ENCODE measurements around the gene ZRANB3.

ZRANB3 gene

GRCh38 chr2:135097532-135098231, 433.3 kb downstream of the ZRANB3 start:
- WGBS, 2 donors (ENCODE audit: extremely low coverage in 2 of 2, insufficient read length in 2 of 2, insufficient replicate concordance in 1 of 2) = no CpG with 5 or more reads among the region's 2 CpGs
- no peak overlapping the region for H2BK12ac ChIP-seq (ENCODE audit: low read length)
- H3K36me3 ChIP-seq (replicated peaks in 1 of 2; ENCODE audit: control insufficient read depth in 2 of 2, insufficient read depth in 2 of 2, low read length in 2 of 2) = peaks cover 5 to 37% of the 10 kb centered on the region in 2 donors
- no peak overlapping the region for H3K9ac ChIP-seq (ENCODE audit: low read depth, low read length, poor library complexity)
- H3K4me1 ChIP-seq (ENCODE audit: control insufficient read depth in 2 of 2, insufficient read depth in 1 of 2, low read depth in 1 of 2, low read length in 2 of 2) = no peaks in the 10 kb centered on the region
- DNase-seq (ENCODE audit: low spot score) = no peak
- no peak overlapping the region for H3K14ac ChIP-seq (ENCODE audit: low read length)
- no peaks in the 10 kb centered on the region for H3K9me3 ChIP-seq (replicated peaks in 1 of 2; ENCODE audit: control insufficient read depth in 2 of 2, insufficient read depth in 1 of 2, low read depth in 1 of 2, low read length in 2 of 2)
- no peak overlapping the region for H3K23ac ChIP-seq (ENCODE audit: low read depth, low read length, poor library complexity)
- H2BK120ac ChIP-seq (ENCODE audit: low read depth, low read length) = no peak overlapping the region
- no peak overlapping the region for H3K4me2 ChIP-seq (ENCODE audit: insufficient read depth, low read length, poor library complexity, severe bottlenecking)
- H3K4me3 ChIP-seq (ENCODE audit: low read length in 2 of 2) = no peak overlapping the region
- no peak overlapping the region for H2BK15ac ChIP-seq (ENCODE audit: low read length)
- no peak overlapping the region for H3K27ac ChIP-seq (replicated peaks; ENCODE audit: low read length)
- H4K91ac ChIP-seq (ENCODE audit: low read depth, low read length, poor library complexity) = no peak overlapping the region
- H2BK5ac ChIP-seq (ENCODE audit: low read length) = no peak overlapping the region
- H2AFZ ChIP-seq (ENCODE audit: low read length) = no peak overlapping the region
- no peak overlapping the region for H3K4ac ChIP-seq (ENCODE audit: low read length)
- no peak overlapping the region for H2AK5ac ChIP-seq (ENCODE audit: low read depth, low read length)
- no peak overlapping the region for H3K18ac ChIP-seq (ENCODE audit: low read length)
- no peak overlapping the region for H4K8ac ChIP-seq (ENCODE audit: low read depth, low read length)
- no peaks in the 10 kb centered on the region for H3K27me3 ChIP-seq (ENCODE audit: control insufficient read depth in 3 of 3, insufficient read depth in 3 of 3, low read depth in 1 of 3, low read length in 3 of 3)
- H3K79me1 ChIP-seq (ENCODE audit: low read depth, low read length) = no peaks in the 10 kb centered on the region

DNA sequence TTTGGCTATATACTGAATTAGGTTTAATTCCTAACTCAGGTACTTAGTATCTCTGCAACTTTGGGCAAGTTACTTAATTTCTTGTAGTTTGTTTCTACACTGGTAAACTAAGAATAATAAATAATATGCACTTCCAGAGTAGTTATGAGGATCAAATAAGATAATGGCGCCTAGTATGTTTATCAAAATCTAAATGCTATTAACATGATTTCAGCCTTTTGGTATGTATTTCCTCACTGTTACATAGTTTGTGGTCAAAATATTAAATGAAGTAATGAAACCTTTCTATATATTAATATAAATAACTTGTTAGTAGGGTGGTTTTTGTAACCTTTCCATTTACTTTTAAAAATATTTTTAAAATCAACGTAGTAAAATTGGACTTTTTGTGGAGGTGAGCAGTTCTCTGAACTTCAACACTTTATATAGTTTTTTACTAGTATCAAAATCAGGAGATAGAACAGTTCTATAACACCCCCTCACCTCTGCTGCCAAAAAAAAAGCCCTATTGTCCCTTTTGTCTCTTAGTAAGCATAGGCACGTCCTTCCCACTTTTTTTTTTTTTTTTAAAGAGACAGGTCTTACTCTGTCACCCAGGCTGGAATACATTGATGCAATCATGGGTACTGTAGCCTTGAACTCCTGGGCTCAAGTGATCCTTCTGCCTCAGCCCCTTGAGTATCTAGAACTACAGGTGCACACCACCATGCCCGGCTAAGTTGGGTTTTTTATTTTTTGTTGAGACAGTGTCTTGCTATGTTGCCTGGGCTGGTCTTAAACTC, 434.2 kb downstream of the ZRANB3 start:
- no peak for DNase-seq (ENCODE audit: low spot score)
- Histone ChIP-seq H4K91ac (ENCODE audit: low read depth, low read length, poor library complexity) (no peak overlapping the region), H3K27me3 (ENCODE audit: control insufficient read depth in 3 of 3, insufficient read depth in 3 of 3, low read depth in 1 of 3, low read length in 3 of 3) (no peaks in the 10 kb centered on the region), H3K9ac (ENCODE audit: low read depth, low read length, poor library complexity) (no peak overlapping the region), H3K27ac (replicated peaks; ENCODE audit: low read length) (no peak overlapping the region), H3K18ac (ENCODE audit: low read length) (no peak overlapping the region), H2BK120ac (ENCODE audit: low read depth, low read length) (no peak overlapping the region), H3K4me2 (ENCODE audit: insufficient read depth, low read length, poor library complexity, severe bottlenecking) (no peak overlapping the region), H3K79me1 (ENCODE audit: low read depth, low read length) (no peaks in the 10 kb centered on the region), H2BK12ac (ENCODE audit: low read length) (no peak overlapping the region), H3K4me1 (ENCODE audit: control insufficient read depth in 2 of 2, insufficient read depth in 1 of 2, low read depth in 1 of 2, low read length in 2 of 2) (no peaks in the 10 kb centered on the region), H3K4me3 (ENCODE audit: low read length in 2 of 2) (no peak overlapping the region), H2BK5ac (ENCODE audit: low read length) (no peak overlapping the region), H3K23ac (ENCODE audit: low read depth, low read length, poor library complexity) (no peak overlapping the region), H3K9me3 (replicated peaks in 1 of 2; ENCODE audit: control insufficient read depth in 2 of 2, insufficient read depth in 1 of 2, low read depth in 1 of 2, low read length in 2 of 2) (no peaks in the 10 kb centered on the region), H2AFZ (ENCODE audit: low read length) (no peak overlapping the region), H3K14ac (ENCODE audit: low read length) (no peak overlapping the region), H3K36me3 (replicated peaks in 1 of 2; ENCODE audit: control insufficient read depth in 2 of 2, insufficient read depth in 2 of 2, low read length in 2 of 2) (peaks cover 5 to 39% of the 10 kb centered on the region in 2 donors), H2AK5ac (ENCODE audit: low read depth, low read length) (no peak overlapping the region), H2BK15ac (ENCODE audit: low read length) (no peak overlapping the region), H4K8ac (ENCODE audit: low read depth, low read length) (no peak overlapping the region), H3K4ac (ENCODE audit: low read length) (no peak overlapping the region)
- WGBS, 2 donors (ENCODE audit: extremely low coverage in 2 of 2, insufficient read length in 2 of 2, insufficient replicate concordance in 1 of 2) = no CpG with 5 or more reads among the region's 4 CpGs

DNA sequence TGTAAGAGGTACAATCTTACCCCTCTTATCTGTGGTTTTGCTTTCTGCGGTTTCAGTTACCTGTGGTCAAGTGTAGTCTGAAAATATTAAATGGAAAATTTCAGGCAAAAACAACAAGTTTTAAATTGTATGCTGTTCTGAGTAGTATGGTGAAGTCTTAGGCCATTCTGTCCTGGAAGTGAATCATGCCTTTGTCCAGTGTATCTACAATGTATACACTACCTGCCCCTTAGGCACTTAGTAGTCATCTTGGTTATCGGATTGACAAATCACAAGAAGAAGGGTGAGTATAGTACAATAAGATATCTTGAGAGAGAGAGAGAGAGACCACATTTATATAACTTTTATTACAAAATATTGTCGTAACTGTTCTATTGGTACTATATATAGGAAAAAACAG, 435.4 kb downstream of the ZRANB3 start:
- no peak overlapping the region for H2BK5ac ChIP-seq (ENCODE audit: low read length)
- H2BK15ac ChIP-seq (ENCODE audit: low read length) = no peak overlapping the region
- H2AFZ ChIP-seq (ENCODE audit: low read length) = no peak overlapping the region
- no peak overlapping the region for H3K4me3 ChIP-seq (ENCODE audit: low read length in 2 of 2)
- H3K23ac ChIP-seq (ENCODE audit: low read depth, low read length, poor library complexity) = no peak overlapping the region
- H3K18ac ChIP-seq (ENCODE audit: low read length) = no peak overlapping the region
- no peak overlapping the region for H4K91ac ChIP-seq (ENCODE audit: low read depth, low read length, poor library complexity)
- H2BK12ac ChIP-seq (ENCODE audit: low read length) = no peak overlapping the region
- no peak overlapping the region for H3K14ac ChIP-seq (ENCODE audit: low read length)
- H4K8ac ChIP-seq (ENCODE audit: low read depth, low read length) = no peak overlapping the region
- no peak overlapping the region for H2BK120ac ChIP-seq (ENCODE audit: low read depth, low read length)
- peaks cover 5 to 42% of the 10 kb centered on the region in 2 donors for H3K36me3 ChIP-seq (replicated peaks in 1 of 2; ENCODE audit: control insufficient read depth in 2 of 2, insufficient read depth in 2 of 2, low read length in 2 of 2)
- no peaks in the 10 kb centered on the region for H3K27me3 ChIP-seq (ENCODE audit: control insufficient read depth in 3 of 3, insufficient read depth in 3 of 3, low read depth in 1 of 3, low read length in 3 of 3)
- no peak overlapping the region for H3K27ac ChIP-seq (replicated peaks; ENCODE audit: low read length)
- H3K9me3 ChIP-seq (replicated peaks in 1 of 2; ENCODE audit: control insufficient read depth in 2 of 2, insufficient read depth in 1 of 2, low read depth in 1 of 2, low read length in 2 of 2) = no peaks in the 10 kb centered on the region
- H3K4me2 ChIP-seq (ENCODE audit: insufficient read depth, low read length, poor library complexity, severe bottlenecking) = no peak overlapping the region
- WGBS, 2 donors (ENCODE audit: extremely low coverage in 2 of 2, insufficient read length in 2 of 2, insufficient replicate concordance in 1 of 2) = no CpG with 5 or more reads among the region's 3 CpGs
- no peaks in the 10 kb centered on the region for H3K4me1 ChIP-seq (ENCODE audit: control insufficient read depth in 2 of 2, insufficient read depth in 1 of 2, low read depth in 1 of 2, low read length in 2 of 2)
- no peak overlapping the region for H2AK5ac ChIP-seq (ENCODE audit: low read depth, low read length)
- no peak overlapping the region for H3K4ac ChIP-seq (ENCODE audit: low read length)
- H3K79me1 ChIP-seq (ENCODE audit: low read depth, low read length) = no peaks in the 10 kb centered on the region
- no peak for DNase-seq (ENCODE audit: low spot score)
- H3K9ac ChIP-seq (ENCODE audit: low read depth, low read length, poor library complexity) = no peak overlapping the region

- no peak overlapping the region for H3K9ac ChIP-seq (ENCODE audit: low read depth, low read length, poor library complexity)
Observed at GRCh38 chr2:135094508-135094907, 436.5 kb downstream of the ZRANB3 start.

More at GRCh38 chr2:135094508-135094907, 436.5 kb downstream of the ZRANB3 start:
- Histone ChIP-seq H3K14ac (ENCODE audit: low read length) (no peak overlapping the region), H3K36me3 (replicated peaks in 1 of 2; ENCODE audit: control insufficient read depth in 2 of 2, insufficient read depth in 2 of 2, low read length in 2 of 2) (peaks cover 5 to 42% of the 10 kb centered on the region in 2 donors), H3K27ac (replicated peaks; ENCODE audit: low read length) (no peak overlapping the region), H3K9me3 (replicated peaks in 1 of 2; ENCODE audit: control insufficient read depth in 2 of 2, insufficient read depth in 1 of 2, low read depth in 1 of 2, low read length in 2 of 2) (peaks cover 0 to 3% of the 10 kb centered on the region in 2 donors), H2BK12ac (ENCODE audit: low read length) (no peak overlapping the region), H2AK5ac (ENCODE audit: low read depth, low read length) (no peak overlapping the region), H2AFZ (ENCODE audit: low read length) (no peak overlapping the region), H3K4me3 (ENCODE audit: low read length in 2 of 2) (no peak overlapping the region), H3K27me3 (ENCODE audit: control insufficient read depth in 3 of 3, insufficient read depth in 3 of 3, low read depth in 1 of 3, low read length in 3 of 3) (no peaks in the 10 kb centered on the region), H4K8ac (ENCODE audit: low read depth, low read length) (no peak overlapping the region), H3K18ac (ENCODE audit: low read length) (no peak overlapping the region), H3K4ac (ENCODE audit: low read length) (no peak overlapping the region), H2BK120ac (ENCODE audit: low read depth, low read length) (no peak overlapping the region), H2BK5ac (ENCODE audit: low read length) (no peak overlapping the region), H3K23ac (ENCODE audit: low read depth, low read length, poor library complexity) (no peak overlapping the region), H4K91ac (ENCODE audit: low read depth, low read length, poor library complexity) (no peak overlapping the region), H3K79me1 (ENCODE audit: low read depth, low read length) (no peaks in the 10 kb centered on the region), H3K4me1 (ENCODE audit: control insufficient read depth in 2 of 2, insufficient read depth in 1 of 2, low read depth in 1 of 2, low read length in 2 of 2) (no peaks in the 10 kb centered on the region), H2BK15ac (ENCODE audit: low read length) (no peak overlapping the region), H3K4me2 (ENCODE audit: insufficient read depth, low read length, poor library complexity, severe bottlenecking) (no peak overlapping the region)
- WGBS, 2 donors (ENCODE audit: extremely low coverage in 2 of 2, insufficient read length in 2 of 2, insufficient replicate concordance in 1 of 2) = no CpG with 5 or more reads among the region's 2 CpGs
- DNase-seq (ENCODE audit: low spot score) = no peak
